CD14-positive monocyte (primary cell): Measurements from ENCODE around the gene SRSF2. TPM values are rescaled to one million over a fixed set of nuclear protein-coding genes. Genes with fewer than 3 reads are reported as not detected.

Experiments used
- DNase-seq, 3 donors: peaks; one replicate each; pipeline ENCODE4 v3.0.0-alpha.2; 2011 to 2022
- H2AFZ ChIP-seq: 2 replicates; pipeline ENCODE4 v1.6.0; 2012; ENCODE audit warnings: mild to moderate bottlenecking, low read depth, low read length, inconsistent platforms; ENCODE audit not compliant: insufficient read depth, poor library complexity, severe bottlenecking
- H3K27ac ChIP-seq, 2 donors: 1 replicate in 1 of 2; 2 replicates in 1 of 2; pipeline ENCODE4 v1.5.1; 2012 to 2013; ENCODE audit warnings: low read length in 2 of 2, control low read depth in 1 of 2, inconsistent platforms in 1 of 2, low read depth in 1 of 2, mild to moderate bottlenecking in 1 of 2
- H3K27me3 ChIP-seq, 2 donors: one replicate each; pipeline versions ENCODE4 v1.6.0 to v1.6.1; 2011 to 2013; ENCODE audit warnings: low read length in 2 of 2; ENCODE audit not compliant: control insufficient read depth in 2 of 2, insufficient read depth in 2 of 2
- H3K36me3 ChIP-seq, 2 donors: replicated peaks in 1 of 2; 1 replicate in 1 of 2; 2 replicates in 1 of 2; pipeline versions ENCODE4 v1.5.1 to v1.6.1; 2012 to 2013; ENCODE audit warnings: low read length in 2 of 2, control low read depth in 1 of 2, inconsistent platforms in 1 of 2, mild to moderate bottlenecking in 1 of 2; ENCODE audit not compliant: insufficient read depth in 2 of 2, control insufficient read depth in 1 of 2
- H3K4me1 ChIP-seq, 2 donors: 1 replicate in 1 of 2; 2 replicates in 1 of 2; pipeline versions ENCODE4 v1.5.1 to v1.6.1; 2012 to 2013; ENCODE audit warnings: low read length in 2 of 2, control low read depth in 1 of 2, inconsistent platforms in 1 of 2, mild to moderate bottlenecking in 1 of 2, moderate library complexity in 1 of 2; ENCODE audit not compliant: insufficient read depth in 2 of 2, control insufficient read depth in 1 of 2
- H3K4me2 ChIP-seq: replicated peaks from 2 replicates; pipeline ENCODE3; 2012; ENCODE audit warnings: low read length, moderate library complexity, mild to moderate bottlenecking; ENCODE audit not compliant: poor library complexity, severe bottlenecking; ENCODE audit errors: extremely low read depth
- H3K4me3 ChIP-seq, 3 experiments: fragments of 200-600 bp in 1 of 3; sonication (generic) in 1 of 3; replicated peaks in 1 of 3; 1 replicate in 2 of 3; 2 replicates in 1 of 3; pipeline ENCODE4 v1.5.1; 2011 to 2013; ENCODE audit warnings: low read length in 3 of 3, mild to moderate bottlenecking in 3 of 3, control low read depth in 2 of 3, low read depth in 2 of 3, inconsistent platforms in 1 of 3, moderate library complexity in 1 of 3
- H3K79me2 ChIP-seq: 2 replicates; pipeline ENCODE4 v1.6.0; 2012; ENCODE audit warnings: mild to moderate bottlenecking, control low read depth, inconsistent platforms, low read length, moderate library complexity; ENCODE audit not compliant: insufficient read depth
- H3K9ac ChIP-seq: 2 replicates; pipeline ENCODE4 v1.6.0; 2017; ENCODE audit warnings: low read length, mild to moderate bottlenecking; ENCODE audit not compliant: insufficient read depth, poor library complexity, severe bottlenecking
- H3K9me3 ChIP-seq, 2 donors: replicated peaks in 1 of 2; 1 replicate in 1 of 2; 2 replicates in 1 of 2; pipeline versions ENCODE4 v1.5.1 to v1.6.1; 2012 to 2013; ENCODE audit warnings: low read length in 2 of 2, control low read depth in 1 of 2; ENCODE audit not compliant: control insufficient read depth in 1 of 2, insufficient read depth in 1 of 2
- H4K20me1 ChIP-seq: 2 replicates; pipeline ENCODE4 v1.6.0; 2012; ENCODE audit warnings: mild to moderate bottlenecking, low read length, control low read depth, moderate library complexity; ENCODE audit not compliant: insufficient read depth
- H3K27ac Mint-ChIP-seq, 7 donors: one replicate each; pipeline ENCODE4 v1.8.0; 2020; ENCODE audit warnings: mild to moderate bottlenecking in 7 of 7, mixed read lengths in 7 of 7, moderate library complexity in 6 of 7, inconsistent platforms in 2 of 7
- H3K27me3 Mint-ChIP-seq, 3 donors: one replicate each; pipeline ENCODE4 v1.8.0; 2021 to 2022; ENCODE audit warnings: low read depth in 3 of 3, mild to moderate bottlenecking in 3 of 3, mixed read lengths in 3 of 3, moderate library complexity in 3 of 3, inconsistent platforms in 1 of 3
- H3K36me3 Mint-ChIP-seq, 2 donors: one replicate each; pipeline ENCODE4 v1.8.0; 2020; ENCODE audit warnings: mixed read lengths in 2 of 2, inconsistent platforms in 1 of 2, mild to moderate bottlenecking in 1 of 2
- H3K4me1 Mint-ChIP-seq: one replicate; pipeline ENCODE4 v1.8.0; 2020; ENCODE audit warnings: mild to moderate bottlenecking, mixed read lengths
- H3K4me3 Mint-ChIP-seq, 2 donors: one replicate each; pipeline ENCODE4 v1.8.0; 2020; ENCODE audit warnings: mild to moderate bottlenecking in 2 of 2, mixed read lengths in 2 of 2, moderate library complexity in 1 of 2
- H3K9me3 Mint-ChIP-seq, 7 donors: one replicate each; pipeline ENCODE4 v1.8.0; 2020 to 2022; ENCODE audit warnings: mixed read lengths in 7 of 7, mild to moderate bottlenecking in 6 of 7, moderate library complexity in 6 of 7, inconsistent platforms in 2 of 7
- WGBS: methylation state at CpG from one replicate; pipeline ENCODE4 v1.1.5; 2013; ENCODE audit warnings: missing lambda C conversion rate; ENCODE audit not compliant: insufficient coverage; 5-methylcytosine and 5-hydroxymethylcytosine counted together
- intact Hi-C, 2 donors: fragments of 100-400 bp; cut with micrococcal nuclease; formaldehyde crosslinking; loops; one replicate each; pipeline versions ENCODE4 v1.15.0 to v1.15.1; 2023
- polyA plus RNA-seq, 3 donors: library from polyadenylated mRNA; depleted of rRNA in 1 of 3; unstranded in 2 of 3; stranded (reverse) in 1 of 3; fragments of 300-500 nt in 2 of 3; fragments of >200 nt in 1 of 3; fragmentation: Illumina TruSeq in 2 of 3; gene quantifications; 1 replicate in 2 of 3; 2 replicates in 1 of 3; pipeline ENCODE4 v1.2.3, GENCODE V29; 2012 to 2021
- TF ChIP-seq, protein P1 (sequence below): fragments of 200-600 bp; IDR thresholded peaks from one replicate; pipeline ENCODE4 v1.8.0; 2022; ENCODE audit warnings: antibody characterized with exemption, mild to moderate bottlenecking

The SRSF2 gene
- polyA plus RNA-seq, 3 donors, result 124 to 386 (median 125) TPM

DNA sequence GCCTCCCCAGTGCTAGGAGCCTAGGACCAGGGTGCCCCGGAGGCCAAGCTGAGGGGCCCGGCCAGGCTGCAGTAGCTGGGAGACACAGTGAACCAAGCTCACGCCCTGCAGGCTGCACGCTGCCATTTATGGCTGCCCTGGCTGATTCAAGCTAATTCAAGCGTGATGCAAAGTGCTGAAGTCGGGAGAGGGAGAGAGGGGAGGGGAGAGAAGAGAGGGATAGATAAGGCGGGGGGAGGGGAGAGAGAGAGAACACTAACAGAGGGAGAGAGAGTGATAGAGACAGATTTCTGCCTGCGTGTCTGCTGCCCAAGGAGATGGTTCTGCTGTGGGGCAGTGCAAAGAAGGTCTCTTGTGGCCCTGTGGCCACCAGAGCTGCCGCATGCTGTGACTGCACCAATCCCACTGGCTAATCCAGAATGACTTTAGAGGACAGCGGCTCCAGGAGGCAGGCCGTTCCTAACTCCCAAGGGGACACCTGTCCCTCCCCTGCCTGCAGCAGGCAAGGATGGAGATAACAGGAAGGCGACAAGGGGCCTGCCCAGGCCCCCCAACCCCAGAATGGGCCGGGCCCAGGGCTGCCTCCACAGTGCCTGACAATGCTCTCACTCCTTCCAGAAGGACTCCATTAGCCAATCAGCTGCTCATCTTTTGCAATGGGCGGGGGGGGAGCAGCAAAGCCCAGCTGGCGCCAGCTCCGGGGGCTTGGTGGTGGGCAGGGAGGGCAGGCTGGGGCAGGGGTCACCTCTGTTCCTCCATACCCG lies 39.2 kb downstream of the SRSF2 start:
- no peak overlapping the region for H2AFZ ChIP-seq

DNA sequence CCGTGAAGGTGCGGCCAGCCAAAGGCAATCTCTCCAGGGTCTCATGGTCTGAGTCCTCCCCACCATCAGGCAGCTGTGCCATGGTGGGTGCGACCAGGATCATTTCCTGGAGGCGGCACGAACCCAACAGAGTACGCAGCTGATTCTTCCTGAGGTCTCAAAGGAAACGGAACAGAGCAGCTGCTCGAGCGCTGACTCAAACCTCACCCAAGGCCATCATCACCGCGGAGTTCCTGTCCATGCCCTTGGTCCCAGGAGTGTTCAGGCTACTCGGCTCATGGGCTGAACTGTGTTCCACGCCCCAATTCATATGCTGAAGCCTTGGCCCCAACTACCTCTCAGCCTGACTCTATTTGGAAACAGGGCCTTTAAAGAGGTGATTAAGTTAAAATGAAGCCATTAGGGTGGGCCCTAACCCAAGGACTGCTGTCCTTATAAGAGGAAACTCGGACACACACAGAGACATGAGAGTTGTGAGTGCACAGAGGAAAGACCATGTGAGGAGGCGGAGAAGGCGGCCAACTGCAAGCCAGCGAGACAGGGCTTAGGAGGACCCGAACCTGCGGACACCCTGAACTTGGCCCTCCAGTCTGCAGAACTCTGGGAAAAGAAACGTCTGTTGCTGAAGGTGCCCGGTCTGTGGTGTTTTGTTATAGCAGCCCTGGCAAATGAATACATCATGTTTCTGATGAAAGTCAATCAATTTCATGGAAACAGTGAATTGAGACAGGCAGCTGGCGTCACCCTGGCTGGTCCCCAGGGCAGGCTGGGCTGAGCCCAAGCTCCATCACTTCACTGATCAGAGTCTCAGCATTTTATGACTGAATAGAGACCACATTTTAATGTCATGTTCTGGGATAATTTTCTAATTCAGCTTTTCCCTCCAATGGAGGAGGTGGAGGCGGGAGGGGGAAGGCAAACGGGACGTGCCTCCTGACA lies 40.1 kb downstream of the SRSF2 start:
- peaks cover 4% of the 10 kb centered on the region for H3K4me1 Mint-ChIP-seq
- Histone ChIP-seq H2AFZ (no peak overlapping the region), H3K36me3 (no peaks in the 10 kb centered on the region), H3K4me3 (no peak overlapping the region), H3K4me1 (no peaks in the 10 kb centered on the region), H3K9me3 (no peaks in the 10 kb centered on the region), H4K20me1 (no peaks in the 10 kb centered on the region), H3K79me2 (no peaks in the 10 kb centered on the region), H3K9ac (no peak overlapping the region), H3K27me3 (no peaks in the 10 kb centered on the region), H3K4me2 (no peak overlapping the region), H3K27ac (no peak overlapping the region)
- WGBS, result 84% methylated on average over 16 of the region's 25 CpGs
- H3K4me3 Mint-ChIP-seq, result no peak overlapping the region
- no peak overlapping the region for H3K27ac Mint-ChIP-seq
- intact Hi-C loops, result no loop called here
- TF ChIP-seq, protein P1, sequence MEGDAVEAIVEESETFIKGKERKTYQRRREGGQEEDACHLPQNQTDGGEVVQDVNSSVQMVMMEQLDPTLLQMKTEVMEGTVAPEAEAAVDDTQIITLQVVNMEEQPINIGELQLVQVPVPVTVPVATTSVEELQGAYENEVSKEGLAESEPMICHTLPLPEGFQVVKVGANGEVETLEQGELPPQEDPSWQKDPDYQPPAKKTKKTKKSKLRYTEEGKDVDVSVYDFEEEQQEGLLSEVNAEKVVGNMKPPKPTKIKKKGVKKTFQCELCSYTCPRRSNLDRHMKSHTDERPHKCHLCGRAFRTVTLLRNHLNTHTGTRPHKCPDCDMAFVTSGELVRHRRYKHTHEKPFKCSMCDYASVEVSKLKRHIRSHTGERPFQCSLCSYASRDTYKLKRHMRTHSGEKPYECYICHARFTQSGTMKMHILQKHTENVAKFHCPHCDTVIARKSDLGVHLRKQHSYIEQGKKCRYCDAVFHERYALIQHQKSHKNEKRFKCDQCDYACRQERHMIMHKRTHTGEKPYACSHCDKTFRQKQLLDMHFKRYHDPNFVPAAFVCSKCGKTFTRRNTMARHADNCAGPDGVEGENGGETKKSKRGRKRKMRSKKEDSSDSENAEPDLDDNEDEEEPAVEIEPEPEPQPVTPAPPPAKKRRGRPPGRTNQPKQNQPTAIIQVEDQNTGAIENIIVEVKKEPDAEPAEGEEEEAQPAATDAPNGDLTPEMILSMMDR, result no peak
- DNase-seq, result no peak
- peaks cover 0 to 11% (median 9%) of the 10 kb centered on the region in 3 donors for H3K27me3 Mint-ChIP-seq
- no peaks in the 10 kb centered on the region for H3K36me3 Mint-ChIP-seq
- H3K9me3 Mint-ChIP-seq, result no peaks in the 10 kb centered on the region

More for the DNA sequence above, 39.2 kb downstream of the SRSF2 start:
- Mint-ChIP-seq H3K27ac (no peak overlapping the region), H3K36me3 (no peaks in the 10 kb centered on the region), H3K9me3 (no peaks in the 10 kb centered on the region), H3K4me1 (peaks cover 4% of the 10 kb centered on the region), H3K4me3 (no peak overlapping the region), H3K27me3 (peaks cover 0 to 9% (median 9%) of the 10 kb centered on the region in 3 donors)
- Histone ChIP-seq H3K27ac (no peak overlapping the region), H3K4me1 (no peaks in the 10 kb centered on the region), H3K79me2 (no peaks in the 10 kb centered on the region), H3K27me3 (no peaks in the 10 kb centered on the region), H3K36me3 (no peaks in the 10 kb centered on the region), H4K20me1 (no peaks in the 10 kb centered on the region), H3K9ac (no peak overlapping the region), H3K9me3 (no peaks in the 10 kb centered on the region), H3K4me2 (no peak overlapping the region), H3K4me3 (no peak overlapping the region)
- DNase-seq, result no peak
- 91% methylated on average over 13 of the region's 17 CpGs for WGBS
- TF ChIP-seq, protein P1, result no peak
- intact Hi-C loops, result no loop called here
